HepG2 (cell line): ENCODE measurements around the gene SEM1. TPM values are rescaled to one million over a fixed set of nuclear protein-coding genes. Genes with fewer than 3 reads are reported as not detected.
A peak's percentile ranks its signal among the peaks of the same experiment; 100 is the strongest.

ENCODE experiments used
- ASH2L ChIP-seq: fragments of 300-600, 200-600 bp; sonication (generic); IDR thresholded peaks from 2 replicates; pipeline ENCODE4 v1.7.0; 2017; ENCODE audit warnings: low read depth, mild to moderate bottlenecking, moderate library complexity, mixed read lengths, low read length; ENCODE audit not compliant: insufficient read length
- ESRRA ChIP-seq: sonication (generic); formaldehyde crosslinking; IDR thresholded peaks from 2 replicates; pipeline ENCODE4 v1.5.1; 2020; ENCODE audit warnings: mild to moderate bottlenecking, low read depth, missing genetic modification reagents
- KDM1A ChIP-seq: IDR thresholded peaks from 2 replicates; pipeline ENCODE4 v1.6.1; 2016; ENCODE audit warnings: missing compliant biosample characterization
- NCOA5 ChIP-seq: sonication (generic); formaldehyde crosslinking; IDR thresholded peaks from 2 replicates; pipeline ENCODE4 v1.4.0; 2020; ENCODE audit warnings: missing genetic modification reagents
- NFATC3 ChIP-seq: sonication (generic); formaldehyde crosslinking; IDR thresholded peaks from 2 replicates; pipeline ENCODE4 v1.5.1; 2020; ENCODE audit warnings: mild to moderate bottlenecking, missing genetic modification reagents
- RBM39 ChIP-seq: fragments of 200-400 bp; formaldehyde crosslinking; IDR thresholded peaks from one replicate; pipeline ENCODE4 v1.6.1; 2018; ENCODE audit warnings: antibody characterized with exemption, mild to moderate bottlenecking, low read depth, low read length; ENCODE audit not compliant: poor library complexity, severe bottlenecking
- SAP130 ChIP-seq: IDR thresholded peaks from 2 replicates; pipeline ENCODE4 v1.6.1; 2016; ENCODE audit warnings: low read depth
- STAG1 ChIP-seq: sonication (generic); formaldehyde crosslinking; IDR thresholded peaks from 2 replicates; pipeline ENCODE4 v1.4.0; 2020; ENCODE audit warnings: missing genetic modification reagents
- TAF15 ChIP-seq: fragments of 200-400 bp; formaldehyde crosslinking; IDR thresholded peaks from one replicate; pipeline ENCODE4 v1.6.1; 2018; ENCODE audit warnings: mild to moderate bottlenecking, low read depth, low read length; ENCODE audit not compliant: poor library complexity, severe bottlenecking
- TBL1XR1 ChIP-seq: fragments of 150-350 bp; IDR thresholded peaks from 2 replicates; pipeline ENCODE4 v1.6.1; 2014; ENCODE audit warnings: borderline replicate concordance, low read length; ENCODE audit not compliant: partially characterized antibody
- TP53 ChIP-seq: sonication (generic); formaldehyde crosslinking; conservative IDR thresholded peaks from 2 replicates; pipeline ENCODE4 v1.4.0; 2020; ENCODE audit warnings: missing genetic modification reagents
- YEATS2 ChIP-seq: sonication (generic); formaldehyde crosslinking; IDR thresholded peaks from 2 replicates; pipeline ENCODE4 v1.4.0; 2020; ENCODE audit warnings: missing genetic modification reagents, borderline replicate concordance
- ZNF607 ChIP-seq: sonication (generic); formaldehyde crosslinking; IDR thresholded peaks from 2 replicates; pipeline ENCODE4 v1.5.1; 2020; ENCODE audit warnings: missing genetic modification reagents, mild to moderate bottlenecking, borderline replicate concordance
- ZNF749 ChIP-seq: sonication (generic); formaldehyde crosslinking; IDR thresholded peaks from 2 replicates; pipeline ENCODE4 v1.8.0; 2022; ENCODE audit warnings: mild to moderate bottlenecking, missing genetic modification reagents, moderate library complexity, borderline replicate concordance
- polyA plus RNA-seq, 8 experiments: library from polyadenylated mRNA; depleted of rRNA in 3 of 8; stranded (reverse) in 7 of 8; unstranded in 1 of 8; fragments of >200 nt; fragmentation: Illumina TruSeq in 4 of 8; extraction: Trizol in 4 of 8; gene quantifications; 2 replicates each; pipeline versions ENCODE4 v1.2.1 to v1.2.3, GENCODE V29; 2011 to 2016; ENCODE audit warnings: low read depth in 4 of 8, missing spikeins in 1 of 8, mixed read lengths in 1 of 8; ENCODE audit not compliant: insufficient read depth in 1 of 8
- total RNA-seq, 5 experiments: library from RNA; depleted of rRNA; stranded (reverse); fragments of >200 nt; fragmentation: Illumina TruSeq; extraction: Trizol; gene quantifications; 2 replicates each; pipeline ENCODE4 v1.2.3, GENCODE V29; 2016; ENCODE audit warnings: low read depth in 1 of 5
- TF ChIP-seq, protein P1 (sequence below): sonication (generic); formaldehyde crosslinking; IDR thresholded peaks from 2 replicates; pipeline ENCODE4 v1.5.0; 2020; ENCODE audit warnings: mild to moderate bottlenecking, missing genetic modification reagents, moderate library complexity
- TF ChIP-seq, protein P2 (sequence below): IDR thresholded peaks from 2 replicates; pipeline ENCODE4 v1.6.1; 2018; ENCODE audit warnings: missing genetic modification reagents
- TF ChIP-seq, protein P3 (sequence below): sonication (generic); formaldehyde crosslinking; IDR thresholded peaks from 2 replicates; pipeline ENCODE4 v1.5.0; 2020; ENCODE audit warnings: missing genetic modification reagents
- TF ChIP-seq, protein P4 (sequence below): sonication (generic); formaldehyde crosslinking; IDR thresholded peaks from 2 replicates; pipeline ENCODE4 v1.5.0; 2020; ENCODE audit warnings: missing genetic modification reagents, mild to moderate bottlenecking, borderline replicate concordance
- TF ChIP-seq, protein P5 (sequence below): sonication (generic); formaldehyde crosslinking; IDR thresholded peaks from 2 replicates; pipeline ENCODE4 v1.5.1; 2020; ENCODE audit warnings: missing genetic modification reagents, mild to moderate bottlenecking, borderline replicate concordance
- TF ChIP-seq, protein P6 (sequence below): sonication (generic); formaldehyde crosslinking; conservative IDR thresholded peaks from 2 replicates; pipeline ENCODE4 v1.8.0; 2022; ENCODE audit warnings: mild to moderate bottlenecking, moderate library complexity, missing genetic modification reagents

SEM1 gene
- total and polyA plus RNA-seq, 2 of the 13 experiments (the other 11 are each of a cell fraction or from before 2014, with no cell fraction given): 40.7 to 174 TPM

DNA sequence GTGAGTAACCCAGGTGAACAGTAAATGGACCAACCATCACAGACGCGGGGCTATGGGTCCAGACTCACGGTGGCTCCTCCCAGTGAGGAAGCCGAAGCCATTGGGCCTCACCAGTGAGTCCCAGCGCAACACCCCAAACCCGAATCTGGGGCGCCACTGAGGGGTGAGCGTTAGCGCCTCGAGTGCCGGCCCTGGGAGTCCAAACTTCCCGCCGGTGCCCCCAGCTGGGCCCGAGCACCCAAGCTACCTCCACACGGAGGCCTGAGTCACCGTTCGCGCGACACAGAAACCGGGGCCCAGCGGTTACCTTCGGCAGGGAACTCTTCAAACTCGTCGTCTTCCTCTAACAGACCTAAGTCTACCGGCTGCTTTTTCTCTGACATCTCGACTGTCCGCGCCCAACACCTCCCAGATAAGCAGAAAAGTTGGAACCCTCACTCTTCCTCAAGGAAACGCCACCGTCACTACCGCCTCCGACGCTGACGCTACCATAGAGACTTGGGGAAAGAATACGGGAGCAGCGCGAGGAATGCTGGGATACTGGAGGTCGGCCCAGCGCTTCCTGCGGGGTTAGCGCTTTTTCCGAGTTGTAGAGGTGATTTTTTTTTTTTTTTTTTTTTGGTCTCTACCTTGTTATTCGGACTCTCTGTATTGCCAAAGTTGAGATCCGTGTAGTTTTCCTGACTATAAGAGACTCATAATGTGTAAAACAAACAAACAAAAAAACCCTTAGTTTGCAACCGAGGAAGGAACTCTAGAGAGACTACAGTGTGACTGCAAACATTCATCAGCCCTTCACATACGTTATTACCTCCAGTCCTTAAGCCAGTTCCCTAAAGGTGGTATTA is at the start of gene SEM1 (continued):
- TF ChIP-seq, protein P1, sequence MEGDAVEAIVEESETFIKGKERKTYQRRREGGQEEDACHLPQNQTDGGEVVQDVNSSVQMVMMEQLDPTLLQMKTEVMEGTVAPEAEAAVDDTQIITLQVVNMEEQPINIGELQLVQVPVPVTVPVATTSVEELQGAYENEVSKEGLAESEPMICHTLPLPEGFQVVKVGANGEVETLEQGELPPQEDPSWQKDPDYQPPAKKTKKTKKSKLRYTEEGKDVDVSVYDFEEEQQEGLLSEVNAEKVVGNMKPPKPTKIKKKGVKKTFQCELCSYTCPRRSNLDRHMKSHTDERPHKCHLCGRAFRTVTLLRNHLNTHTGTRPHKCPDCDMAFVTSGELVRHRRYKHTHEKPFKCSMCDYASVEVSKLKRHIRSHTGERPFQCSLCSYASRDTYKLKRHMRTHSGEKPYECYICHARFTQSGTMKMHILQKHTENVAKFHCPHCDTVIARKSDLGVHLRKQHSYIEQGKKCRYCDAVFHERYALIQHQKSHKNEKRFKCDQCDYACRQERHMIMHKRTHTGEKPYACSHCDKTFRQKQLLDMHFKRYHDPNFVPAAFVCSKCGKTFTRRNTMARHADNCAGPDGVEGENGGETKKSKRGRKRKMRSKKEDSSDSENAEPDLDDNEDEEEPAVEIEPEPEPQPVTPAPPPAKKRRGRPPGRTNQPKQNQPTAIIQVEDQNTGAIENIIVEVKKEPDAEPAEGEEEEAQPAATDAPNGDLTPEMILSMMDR (CRISPR knock-in tag): no peak
- TF ChIP-seq, protein P2, sequence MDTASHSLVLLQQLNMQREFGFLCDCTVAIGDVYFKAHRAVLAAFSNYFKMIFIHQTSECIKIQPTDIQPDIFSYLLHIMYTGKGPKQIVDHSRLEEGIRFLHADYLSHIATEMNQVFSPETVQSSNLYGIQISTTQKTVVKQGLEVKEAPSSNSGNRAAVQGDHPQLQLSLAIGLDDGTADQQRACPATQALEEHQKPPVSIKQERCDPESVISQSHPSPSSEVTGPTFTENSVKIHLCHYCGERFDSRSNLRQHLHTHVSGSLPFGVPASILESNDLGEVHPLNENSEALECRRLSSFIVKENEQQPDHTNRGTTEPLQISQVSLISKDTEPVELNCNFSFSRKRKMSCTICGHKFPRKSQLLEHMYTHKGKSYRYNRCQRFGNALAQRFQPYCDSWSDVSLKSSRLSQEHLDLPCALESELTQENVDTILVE (CRISPR knock-in tag): no peak; the same call in 1 of the 2 replicates
- TF ChIP-seq, protein P3, sequence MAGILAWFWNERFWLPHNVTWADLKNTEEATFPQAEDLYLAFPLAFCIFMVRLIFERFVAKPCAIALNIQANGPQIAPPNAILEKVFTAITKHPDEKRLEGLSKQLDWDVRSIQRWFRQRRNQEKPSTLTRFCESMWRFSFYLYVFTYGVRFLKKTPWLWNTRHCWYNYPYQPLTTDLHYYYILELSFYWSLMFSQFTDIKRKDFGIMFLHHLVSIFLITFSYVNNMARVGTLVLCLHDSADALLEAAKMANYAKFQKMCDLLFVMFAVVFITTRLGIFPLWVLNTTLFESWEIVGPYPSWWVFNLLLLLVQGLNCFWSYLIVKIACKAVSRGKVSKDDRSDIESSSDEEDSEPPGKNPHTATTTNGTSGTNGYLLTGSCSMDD (CRISPR knock-in tag): no peak
- TF ChIP-seq STAG1 (CRISPR knock-in tag) (no peak), NFATC3 (peak; percentile 61; the same call in 1 of the 2 replicates), ESRRA (CRISPR knock-in tag) (peak; percentile 59; the same call in 1 of the 2 replicates), ZNF749 (CRISPR knock-in tag) (no peak), TAF15 (no peak), YEATS2 (CRISPR knock-in tag) (peak; percentile 93), NCOA5 (CRISPR knock-in tag) (no peak), SAP130 (CRISPR knock-in tag) (peak; percentile 90), ASH2L (peak; percentile 97), TP53 (CRISPR knock-in tag) (no peak), KDM1A (CRISPR knock-in tag) (no peak), ZNF607 (CRISPR knock-in tag) (peak; percentile 75; the same call in 1 of the 2 replicates), TBL1XR1 (peak; percentile 19), RBM39 (no peak)
- TF ChIP-seq, protein P4, sequence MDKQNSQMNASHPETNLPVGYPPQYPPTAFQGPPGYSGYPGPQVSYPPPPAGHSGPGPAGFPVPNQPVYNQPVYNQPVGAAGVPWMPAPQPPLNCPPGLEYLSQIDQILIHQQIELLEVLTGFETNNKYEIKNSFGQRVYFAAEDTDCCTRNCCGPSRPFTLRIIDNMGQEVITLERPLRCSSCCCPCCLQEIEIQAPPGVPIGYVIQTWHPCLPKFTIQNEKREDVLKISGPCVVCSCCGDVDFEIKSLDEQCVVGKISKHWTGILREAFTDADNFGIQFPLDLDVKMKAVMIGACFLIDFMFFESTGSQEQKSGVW: no peak
- TF ChIP-seq, protein P5, sequence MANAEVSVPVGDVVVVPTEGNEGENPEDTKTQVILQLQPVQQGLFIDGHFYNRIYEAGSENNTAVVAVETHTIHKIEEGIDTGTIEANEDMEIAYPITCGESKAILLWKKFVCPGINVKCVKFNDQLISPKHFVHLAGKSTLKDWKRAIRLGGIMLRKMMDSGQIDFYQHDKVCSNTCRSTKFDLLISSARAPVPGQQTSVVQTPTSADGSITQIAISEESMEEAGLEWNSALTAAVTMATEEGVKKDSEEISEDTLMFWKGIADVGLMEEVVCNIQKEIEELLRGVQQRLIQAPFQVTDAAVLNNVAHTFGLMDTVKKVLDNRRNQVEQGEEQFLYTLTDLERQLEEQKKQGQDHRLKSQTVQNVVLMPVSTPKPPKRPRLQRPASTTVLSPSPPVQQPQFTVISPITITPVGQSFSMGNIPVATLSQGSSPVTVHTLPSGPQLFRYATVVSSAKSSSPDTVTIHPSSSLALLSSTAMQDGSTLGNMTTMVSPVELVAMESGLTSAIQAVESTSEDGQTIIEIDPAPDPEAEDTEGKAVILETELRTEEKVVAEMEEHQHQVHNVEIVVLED: peak; percentile 97
- TF ChIP-seq, protein P6, sequence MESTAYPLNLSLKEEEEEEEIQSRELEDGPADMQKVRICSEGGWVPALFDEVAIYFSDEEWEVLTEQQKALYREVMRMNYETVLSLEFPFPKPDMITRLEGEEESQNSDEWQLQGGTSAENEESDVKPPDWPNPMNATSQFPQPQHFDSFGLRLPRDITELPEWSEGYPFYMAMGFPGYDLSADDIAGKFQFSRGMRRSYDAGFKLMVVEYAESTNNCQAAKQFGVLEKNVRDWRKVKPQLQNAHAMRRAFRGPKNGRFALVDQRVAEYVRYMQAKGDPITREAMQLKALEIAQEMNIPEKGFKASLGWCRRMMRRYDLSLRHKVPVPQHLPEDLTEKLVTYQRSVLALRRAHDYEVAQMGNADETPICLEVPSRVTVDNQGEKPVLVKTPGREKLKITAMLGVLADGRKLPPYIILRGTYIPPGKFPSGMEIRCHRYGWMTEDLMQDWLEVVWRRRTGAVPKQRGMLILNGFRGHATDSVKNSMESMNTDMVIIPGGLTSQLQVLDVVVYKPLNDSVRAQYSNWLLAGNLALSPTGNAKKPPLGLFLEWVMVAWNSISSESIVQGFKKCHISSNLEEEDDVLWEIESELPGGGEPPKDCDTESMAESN: no peak
